HUDEP-2 (cell line): Measurements from ENCODE around the gene NTN4.
A peak's percentile ranks its signal among the peaks of the same experiment; 100 is the strongest.
"Not testable (repeated sequence)": the region's sequence is repeated elsewhere in the genome, so short reads cannot be mapped to it uniquely, and the experiment has no call there.

Experiments
- DNase-seq, 76 experiments: peaks; one replicate each; lab custom pipeline; 2025; ENCODE audit not compliant: unreplicated experiment in 76 of 76; lab: John Stamatoyannopoulos, UW

Gene NTN4

GRCh38 chr12:95796982-95797289 lies 6.4 kb upstream of the NTN4 start:
- DNase-seq, result no peak

- no peak for DNase-seq
Measured at GRCh38 chr12:95796225-95796981, 5.8 kb upstream of the NTN4 start.

GRCh38 chr12:95790917-95791849 lies 619 bp upstream of the NTN4 start:
- DNase-seq, result no peak

GRCh38 chr12:95789126-95790032 lies 1.2 kb downstream of the NTN4 start:
- no peak for DNase-seq

GRCh38 chr12:95788637-95789036 lies 1.9 kb downstream of the NTN4 start:
- DNase-seq, result no peak

- no peak for DNase-seq
Measured at GRCh38 chr12:95787274-95787818, 3.2 kb downstream of the NTN4 start.

GRCh38 chr12:95784915-95785314 lies 5.6 kb downstream of the NTN4 start:
- no peak for DNase-seq

GRCh38 chr12:95784286-95784685 lies 6.3 kb downstream of the NTN4 start:
- DNase-seq, result no peak

- not testable (repeated sequence) for DNase-seq
Measured at GRCh38 chr12:95775466-95775865, 15.1 kb downstream of the NTN4 start.

- no peak for DNase-seq
Measured at GRCh38 chr12:95774311-95775045, 16.1 kb downstream of the NTN4 start.

- no peak for DNase-seq
Measured at GRCh38 chr12:95773320-95773719, 17.2 kb downstream of the NTN4 start.

GRCh38 chr12:95767703-95768102 lies 22.9 kb downstream of the NTN4 start:
- no peak for DNase-seq

- no peak for DNase-seq
Measured at GRCh38 chr12:95766356-95767019, 24.1 kb downstream of the NTN4 start.

GRCh38 chr12:95764848-95765247 lies 25.7 kb downstream of the NTN4 start:
- no peak for DNase-seq

GRCh38 chr12:95763809-95764253 lies 26.7 kb downstream of the NTN4 start:
- peak in 32 of 76 experiments; percentile 1 to 63 (median 28) for DNase-seq

GRCh38 chr12:95762123-95762785 lies 28.3 kb downstream of the NTN4 start:
- DNase-seq, result no peak

- DNase-seq, result no peak
Measured at GRCh38 chr12:95760371-95760770, 30.2 kb downstream of the NTN4 start.

GRCh38 chr12:95759718-95760117 lies 30.8 kb downstream of the NTN4 start:
- no peak for DNase-seq

- DNase-seq, result no peak
Measured at GRCh38 chr12:95759039-95759438, 31.5 kb downstream of the NTN4 start.
